ENCODE measurements around the gene CLEC4G.
A peak's percentile ranks its signal among the peaks of the same experiment; 100 is the strongest.

The CLEC4G gene

DNA sequence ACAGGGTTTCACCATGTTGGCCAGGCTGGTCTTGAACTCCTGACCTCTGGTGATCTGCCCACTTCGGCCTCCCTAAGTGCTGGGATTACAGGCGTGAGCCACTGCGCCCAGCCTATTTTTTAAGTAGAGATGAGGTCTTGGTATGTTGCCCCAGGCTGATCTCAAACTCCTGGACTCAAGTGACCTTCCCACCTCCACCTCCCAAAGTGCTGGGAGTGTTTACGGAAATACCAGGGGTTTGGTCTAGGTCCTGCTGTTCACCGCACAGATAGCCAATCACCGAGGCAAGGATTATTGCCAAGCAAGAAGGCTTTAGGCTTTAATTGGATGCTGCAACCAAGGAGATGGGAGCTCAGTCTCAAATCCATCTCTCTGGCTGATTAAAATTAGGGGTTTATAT, 11.6 kb downstream of the CLEC4G start:
- DNase-seq, result no peak

- DNase-seq, result no peak
Observed at GRCh38 chr19:7718668-7719067, 13.2 kb downstream of the CLEC4G start.

- no peak for DNase-seq
Observed at GRCh38 chr19:7716762-7717161, 15.1 kb downstream of the CLEC4G start.

DNA sequence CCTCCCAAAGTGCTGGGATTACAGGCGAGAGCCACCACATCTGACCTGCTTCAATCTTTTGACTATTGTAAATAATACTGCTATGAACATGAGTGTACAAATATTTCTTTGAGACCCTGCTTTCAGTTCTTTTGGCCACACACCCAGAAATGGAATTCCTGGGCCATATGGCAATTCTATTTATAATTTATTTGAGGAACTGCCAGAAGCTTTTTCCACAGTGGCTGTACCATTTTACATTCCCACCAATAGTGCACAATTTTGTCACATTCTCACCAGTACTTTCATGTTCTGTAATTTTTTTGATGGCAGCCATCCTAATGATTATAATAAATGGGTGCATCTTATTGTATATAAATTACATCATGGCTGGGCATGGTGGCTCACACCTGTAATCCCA, 16.2 kb downstream of the CLEC4G start:
- no peak for DNase-seq

- no peak for DNase-seq
Observed at GRCh38 chr19:7710616-7711015, 21.3 kb downstream of the CLEC4G start.

GRCh38 chr19:7709932-7710460, 21.9 kb downstream of the CLEC4G start:
- DNase-seq, result no peak

- DNase-seq, result no peak
Observed at GRCh38 chr19:7706955-7707456, 24.9 kb downstream of the CLEC4G start.

DNA sequence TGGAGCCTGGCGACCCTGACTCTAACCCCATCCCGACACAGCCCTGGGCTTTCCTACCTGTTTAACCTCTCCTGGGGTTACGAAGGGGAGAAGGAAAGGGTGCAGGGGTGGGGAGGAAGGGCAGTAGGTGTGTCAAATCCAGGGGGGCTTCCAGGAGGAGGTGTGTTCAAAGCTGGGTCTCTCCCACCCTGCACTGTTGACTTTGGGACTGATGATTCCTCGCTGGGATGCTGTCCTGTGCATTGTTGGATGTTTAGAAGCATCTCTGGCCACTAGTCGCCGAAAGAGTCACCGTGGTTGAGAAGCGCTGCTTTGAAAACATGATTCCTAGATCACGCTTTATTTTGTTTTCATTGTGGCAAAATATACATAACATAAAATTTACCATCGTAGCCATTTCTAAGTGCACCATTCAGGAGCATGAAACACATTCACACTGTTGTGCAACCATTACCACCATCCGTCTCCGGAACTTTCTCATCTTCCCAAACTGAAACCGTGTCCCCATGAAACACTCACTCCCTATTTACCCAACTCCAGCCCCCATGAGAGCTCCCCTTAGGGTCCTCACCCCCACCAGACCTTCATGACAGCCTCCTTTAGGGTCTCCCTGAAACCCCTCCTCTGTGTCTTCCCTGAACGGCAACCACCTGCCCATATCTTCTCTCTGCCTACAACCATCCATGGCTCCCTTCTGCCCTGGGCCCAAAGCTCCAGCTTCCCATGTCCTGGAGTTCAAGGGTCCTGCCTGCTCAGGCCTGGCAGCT, 25.5 kb downstream of the CLEC4G start:
- no peak for DNase-seq

DNA sequence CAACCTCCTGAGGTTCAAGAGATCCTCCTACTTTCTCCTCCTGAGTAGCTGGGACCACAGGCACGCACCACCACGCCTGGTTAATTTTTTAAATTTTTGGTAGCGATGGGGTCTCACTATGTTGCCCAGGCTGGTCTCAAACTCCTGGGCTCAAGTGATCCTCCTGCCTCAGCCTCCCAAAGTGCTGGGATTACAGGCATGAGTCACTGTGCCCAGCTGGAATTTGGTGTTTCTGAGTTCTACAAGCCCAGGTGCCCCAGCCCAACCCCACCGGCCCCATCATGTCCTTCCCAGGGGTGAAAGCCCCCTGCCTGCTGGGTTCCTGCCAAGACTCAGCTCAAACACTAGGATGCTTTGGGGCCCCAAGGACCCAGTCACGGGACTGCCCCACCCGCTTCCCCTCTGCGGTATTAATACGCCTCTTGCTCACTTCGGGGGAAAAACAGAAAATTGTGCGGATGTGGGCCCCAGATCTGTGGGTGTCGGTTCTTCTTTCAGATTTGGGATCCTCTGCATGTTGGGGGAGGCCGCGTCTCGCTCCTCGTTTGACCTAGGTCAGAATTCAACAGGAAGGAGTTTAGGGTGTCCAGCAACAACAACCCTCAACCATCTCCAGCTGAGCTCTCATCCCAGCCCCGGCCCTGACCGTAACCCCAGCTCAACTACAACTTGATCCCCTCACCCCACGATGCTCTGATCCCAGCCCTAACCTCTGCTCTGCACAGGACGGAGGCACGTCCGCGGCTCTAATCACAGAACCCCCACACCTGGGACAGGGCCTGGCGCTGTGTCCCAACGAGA, 26.3 kb downstream of the CLEC4G start:
- peak; percentile 84 for DNase-seq

DNA sequence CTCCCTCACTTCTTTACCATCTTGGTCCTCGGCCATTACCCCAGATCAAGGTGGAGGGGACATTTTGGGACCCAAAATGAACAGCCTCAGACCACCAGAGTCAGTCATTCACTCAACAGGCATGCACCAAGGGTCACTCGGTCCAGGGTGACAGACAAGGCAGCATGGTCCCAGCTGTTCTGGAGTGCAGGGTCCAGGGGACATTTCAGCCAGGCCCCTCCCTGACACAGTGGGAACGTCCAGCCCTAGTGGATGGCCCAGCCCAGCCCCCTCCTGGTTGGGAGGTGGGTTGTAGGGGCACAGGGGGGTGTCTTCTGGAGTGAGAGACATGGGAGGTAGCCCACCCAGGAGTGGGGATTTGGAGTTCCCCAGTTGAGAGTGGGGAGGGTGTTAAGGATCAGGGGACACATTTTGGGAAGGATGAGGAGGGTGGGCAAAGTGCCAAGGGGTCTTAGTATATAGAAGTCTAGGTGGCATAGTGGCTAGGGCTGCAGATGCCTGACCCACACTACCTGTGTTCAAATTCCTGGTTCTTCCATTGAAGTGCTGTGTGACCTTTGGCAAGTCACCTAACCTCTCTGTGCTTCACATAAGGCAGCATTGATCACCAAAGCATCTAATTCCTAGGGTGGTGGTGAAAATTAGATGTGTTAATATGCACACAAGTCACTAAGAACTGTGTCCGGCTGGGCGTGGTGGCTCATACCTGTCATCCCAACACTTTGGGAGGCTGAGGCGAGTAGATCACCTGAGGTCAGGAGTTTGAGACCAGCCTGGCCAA, 27.4 kb downstream of the CLEC4G start:
- no peak for DNase-seq

DNA sequence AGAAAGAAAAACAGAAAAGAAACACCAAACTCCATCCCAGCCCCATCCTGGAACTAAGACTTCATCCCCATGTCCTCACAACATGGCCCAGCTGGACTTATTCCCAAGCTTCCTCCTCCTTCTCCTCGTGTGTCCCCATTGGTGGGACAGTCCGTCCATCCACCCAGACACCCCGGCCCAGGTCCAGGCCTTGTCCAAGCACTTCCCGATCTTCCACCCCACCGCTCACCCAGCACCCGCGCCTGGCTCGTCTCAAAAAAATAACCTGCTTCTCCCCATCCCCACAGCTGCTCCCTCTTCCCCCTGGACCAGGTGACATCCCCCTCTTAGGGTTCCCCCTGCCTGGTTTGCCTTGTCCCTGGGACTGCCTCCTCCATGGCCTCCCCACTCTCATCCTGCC, 28.6 kb downstream of the CLEC4G start:
- DNase-seq, result no peak

DNA sequence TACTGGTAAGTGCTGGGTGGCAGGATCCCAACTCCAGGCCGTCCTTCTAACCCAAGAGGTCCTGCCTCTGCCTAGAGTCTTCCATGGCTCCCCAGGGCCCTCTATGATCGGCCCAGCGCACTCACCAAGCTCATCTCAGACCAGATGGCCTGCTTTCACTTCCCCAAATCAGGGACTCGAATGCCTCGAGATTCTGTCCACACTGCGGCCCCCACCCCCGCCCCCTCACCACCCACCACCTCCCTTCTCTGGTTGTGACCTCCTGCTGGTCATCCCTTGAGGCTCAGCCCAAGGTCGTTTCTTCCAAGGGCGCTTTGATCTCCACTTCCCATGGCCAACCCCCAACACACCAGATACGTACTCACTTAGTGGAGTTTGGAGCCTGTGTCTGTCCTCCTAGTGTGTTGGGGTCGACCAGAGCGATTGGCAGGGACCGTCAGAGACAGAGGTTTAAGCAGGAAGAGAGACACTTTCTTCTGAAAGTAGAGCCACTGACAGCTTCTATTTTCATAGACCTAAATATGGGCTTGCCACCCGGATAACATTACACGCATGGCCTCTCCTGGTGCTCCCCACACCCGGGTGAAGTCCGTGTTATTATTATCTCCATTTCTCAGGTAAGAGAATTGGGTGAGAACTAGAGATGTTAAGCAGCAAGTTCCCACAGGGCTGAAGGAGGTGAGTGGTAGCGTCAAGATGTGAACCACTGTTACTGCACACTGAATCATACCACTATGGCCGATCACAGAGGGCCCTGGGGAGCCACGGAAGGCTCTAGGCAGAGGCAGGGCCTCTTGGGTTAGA, 30.1 kb downstream of the CLEC4G start, which contains the start of gene FCER2:
Gene FCER2 (minus strand): TSS at position 478 of the 804 bp plus-strand sequence. CDS start 2,371 bp downstream, outside the sequence.
- no peak for DNase-seq

DNA sequence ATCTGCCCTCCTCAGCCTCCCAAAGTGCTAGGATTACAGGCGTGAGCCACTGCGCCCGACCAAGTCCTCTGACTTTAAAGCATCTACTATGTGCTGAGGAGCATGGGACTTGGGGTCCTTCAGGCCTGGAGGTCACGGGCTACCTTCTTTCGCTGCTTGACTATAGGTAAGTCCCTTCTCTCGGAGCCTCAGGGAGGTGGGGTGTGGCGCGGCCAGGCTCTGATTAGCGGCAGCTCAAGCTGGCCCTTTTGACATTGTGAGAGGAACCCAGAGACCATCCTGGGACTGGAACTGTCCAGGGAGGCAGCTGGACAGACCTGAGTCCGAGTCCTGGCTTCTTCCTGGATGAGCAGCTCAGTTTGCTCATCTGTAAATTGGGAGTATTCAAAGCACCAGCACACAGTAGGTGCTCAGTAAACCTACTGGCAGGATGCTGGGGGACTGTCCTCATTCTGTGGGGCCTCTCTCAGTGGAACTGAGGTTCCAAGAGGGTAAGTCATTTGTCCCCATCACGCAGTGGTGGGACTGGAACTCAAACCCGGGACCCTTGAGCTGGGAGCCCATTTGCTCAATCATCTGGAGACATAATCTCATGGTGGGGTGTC, 30.8 kb downstream of the CLEC4G start:
- no peak for DNase-seq

- DNase-seq, result no peak
Observed at GRCh38 chr19:7699417-7700401, 32.2 kb downstream of the CLEC4G start.

- no peak for DNase-seq
Observed at GRCh38 chr19:7699003-7699402, 32.9 kb downstream of the CLEC4G start.

- DNase-seq, result no peak
Observed at GRCh38 chr19:7698583-7698982, 33.3 kb downstream of the CLEC4G start.

GRCh38 chr19:7697721-7698287, 34.1 kb downstream of the CLEC4G start:
- no peak for DNase-seq

- no peak for DNase-seq
Observed at GRCh38 chr19:7694499-7694898, 37.4 kb downstream of the CLEC4G start.

DNA sequence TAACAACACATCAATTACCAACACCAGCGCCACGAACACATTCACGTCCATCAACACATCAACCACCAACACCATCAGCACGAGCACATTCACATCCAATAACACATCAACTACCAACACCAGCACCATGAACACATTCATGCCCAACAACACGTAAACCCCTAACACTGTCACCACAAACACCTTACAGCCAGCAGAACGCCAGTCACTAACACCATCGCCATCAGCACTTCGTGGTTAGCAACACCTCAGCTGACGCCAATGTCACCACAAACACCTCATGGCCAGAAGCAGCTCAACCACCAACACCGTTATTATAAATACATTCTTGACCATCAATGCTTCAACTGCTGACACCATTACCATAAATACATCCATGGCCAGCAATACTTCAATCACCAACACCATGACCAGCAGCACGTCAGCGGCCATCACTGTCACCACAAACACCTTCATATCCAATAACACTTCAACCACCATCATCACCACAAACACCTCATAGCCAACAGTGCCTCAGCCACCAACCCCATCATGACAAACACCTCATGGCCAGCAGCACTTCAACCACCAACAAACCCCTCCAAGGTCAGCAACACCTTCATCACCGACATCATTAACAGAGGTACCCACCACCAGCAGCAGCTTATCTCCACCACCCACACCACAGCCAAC, 39.4 kb downstream of the CLEC4G start:
- DNase-seq, result peak; percentile 51
